Nucleus accumbens (tissue), 56 donors: Measurements from ENCODE around the gene MMP10.

Experiments used
- DNase-seq, 56 donors: peaks; one replicate each; lab custom pipeline; 2025; lab: John Stamatoyannopoulos, UW

MMP10 gene

GRCh38 chr11:102730944-102731343 is 49.5 kb downstream of the MMP10 start:
- DNase-seq: peak in 7 of 56 donors; percentile 1 to 7 (median 4)

GRCh38 chr11:102729849-102730815 is 50.3 kb downstream of the MMP10 start:
- no peak for DNase-seq

GRCh38 chr11:102727890-102728289 is 52.5 kb downstream of the MMP10 start:
- no peak for DNase-seq

- no peak for DNase-seq
Observed at GRCh38 chr11:102724904-102725500, 55.4 kb downstream of the MMP10 start, which contains the start of gene MMP8. MMP8 (minus strand) TSS chr11:102724954; CDS start chr11:102724855, 99 bp downstream.

GRCh38 chr11:102722821-102723220 is 57.6 kb downstream of the MMP10 start:
- no peak for DNase-seq
